Fibroblast of lung (primary cell): ENCODE measurements around the gene TAB2.

ENCODE experiments used
- CTCF ChIP-seq, 2 donors: IDR thresholded peaks in 1 of 2; conservative IDR thresholded peaks in 1 of 2; 1 replicate in 1 of 2; 2 replicates in 1 of 2; pipeline ENCODE4 v1.5.1; 2011 to 2012; ENCODE audit warnings: low read length in 2 of 2, control low read depth in 1 of 2, inconsistent platforms in 1 of 2, low read depth in 1 of 2, mild to moderate bottlenecking in 1 of 2
- EZH2 ChIP-seq: IDR thresholded peaks from 2 replicates; pipeline ENCODE4 v1.5.1; 2012; ENCODE audit warnings: low read length, control low read depth, mild to moderate bottlenecking; ENCODE audit errors: missing control alignments

DNA sequence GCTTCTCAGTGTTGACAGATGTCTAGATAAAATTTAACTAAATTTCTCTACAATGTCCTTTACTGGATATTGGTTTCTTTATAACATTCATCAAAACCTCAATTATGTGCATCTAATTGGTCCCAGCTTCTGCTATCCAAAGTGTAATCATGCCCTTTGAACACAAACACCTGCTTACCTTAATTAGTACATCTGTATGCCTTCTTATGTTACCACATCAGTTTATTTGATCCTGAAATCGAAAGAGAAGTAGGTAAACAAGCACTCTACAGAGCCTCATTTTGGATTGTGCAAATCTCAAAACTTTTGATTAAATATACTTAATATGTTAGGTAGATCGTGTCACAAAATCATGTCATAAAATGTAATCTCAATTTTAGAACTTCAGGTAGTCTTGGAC is 36.5 kb downstream of the TAB2 start:
- no peak for TF ChIP-seq CTCF (conservative IDR thresholded peaks at IDR 0.05 in 1 of 2, IDR thresholded peaks at IDR 0.05 in 1 of 2; ENCODE audit: low read depth in 1 of 2, low read length in 2 of 2)
- no peak for TF ChIP-seq EZH2
